IPS-15b (cell line): ENCODE results near the gene SPAM1.
"Not testable (repeated sequence)": the region's sequence is repeated elsewhere in the genome, so short reads cannot be mapped to it uniquely, and the experiment has no call there.

Source experiments
- H3K27me3 ChIP-seq: one replicate; pipeline ENCODE4 v1.6.1; 2013; ENCODE audit warnings: low read length; ENCODE audit not compliant: control insufficient read depth, insufficient read depth
- H3K36me3 ChIP-seq: one replicate; pipeline ENCODE4 v1.6.1; 2013; ENCODE audit warnings: low read length; ENCODE audit not compliant: control insufficient read depth, insufficient read depth
- H3K4me1 ChIP-seq: one replicate; pipeline ENCODE4 v1.6.1; 2013; ENCODE audit warnings: mild to moderate bottlenecking, low read length; ENCODE audit not compliant: control insufficient read depth, insufficient read depth
- H3K4me3 ChIP-seq: one replicate; pipeline ENCODE4 v1.5.1; 2013; ENCODE audit warnings: low read depth, low read length
- H3K9ac ChIP-seq: one replicate; pipeline ENCODE4 v1.6.1; 2013; ENCODE audit warnings: low read depth, mild to moderate bottlenecking, low read length
- H3K9me3 ChIP-seq: one replicate; pipeline ENCODE4 v1.6.1; 2013; ENCODE audit warnings: mild to moderate bottlenecking, low read length; ENCODE audit not compliant: control insufficient read depth, insufficient read depth

SPAM1 gene, protein sequence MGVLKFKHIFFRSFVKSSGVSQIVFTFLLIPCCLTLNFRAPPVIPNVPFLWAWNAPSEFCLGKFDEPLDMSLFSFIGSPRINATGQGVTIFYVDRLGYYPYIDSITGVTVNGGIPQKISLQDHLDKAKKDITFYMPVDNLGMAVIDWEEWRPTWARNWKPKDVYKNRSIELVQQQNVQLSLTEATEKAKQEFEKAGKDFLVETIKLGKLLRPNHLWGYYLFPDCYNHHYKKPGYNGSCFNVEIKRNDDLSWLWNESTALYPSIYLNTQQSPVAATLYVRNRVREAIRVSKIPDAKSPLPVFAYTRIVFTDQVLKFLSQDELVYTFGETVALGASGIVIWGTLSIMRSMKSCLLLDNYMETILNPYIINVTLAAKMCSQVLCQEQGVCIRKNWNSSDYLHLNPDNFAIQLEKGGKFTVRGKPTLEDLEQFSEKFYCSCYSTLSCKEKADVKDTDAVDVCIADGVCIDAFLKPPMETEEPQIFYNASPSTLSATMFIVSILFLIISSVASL

GRCh38 chr7:123924941-123925340 lies at the start of gene SPAM1:
Gene SPAM1 (plus strand): TSS chr7:123925241. CDS start chr7:123953571, 28,330 bp downstream.
- H3K9ac ChIP-seq = no peak within 1 kb of the TSS
- H3K4me3 ChIP-seq = no peak within 1 kb of the TSS
- H3K4me1 ChIP-seq = peaks cover 11% of the 10 kb centered on the region
- no peaks in the 10 kb centered on the region for H3K36me3 ChIP-seq
- H3K9me3 ChIP-seq = no peaks in the 10 kb centered on the region
- no peaks in the 10 kb centered on the region for H3K27me3 ChIP-seq

- no peak overlapping the region for H3K9ac ChIP-seq
- no peak overlapping the region for H3K4me3 ChIP-seq
- H3K27me3 ChIP-seq = no peaks in the 10 kb centered on the region
- H3K36me3 ChIP-seq = no peaks in the 10 kb centered on the region
- H3K4me1 ChIP-seq = peaks cover 3% of the 10 kb centered on the region
- no peaks in the 10 kb centered on the region for H3K9me3 ChIP-seq
Measured at GRCh38 chr7:123876557-123877256, 48.3 kb upstream of the SPAM1 start.

- H3K9me3 ChIP-seq = no peaks in the 10 kb centered on the region
- H3K4me1 ChIP-seq = no peaks in the 10 kb centered on the region
Measured at GRCh38 chr7:123879628-123880027, 45.4 kb upstream of the SPAM1 start.

DNA sequence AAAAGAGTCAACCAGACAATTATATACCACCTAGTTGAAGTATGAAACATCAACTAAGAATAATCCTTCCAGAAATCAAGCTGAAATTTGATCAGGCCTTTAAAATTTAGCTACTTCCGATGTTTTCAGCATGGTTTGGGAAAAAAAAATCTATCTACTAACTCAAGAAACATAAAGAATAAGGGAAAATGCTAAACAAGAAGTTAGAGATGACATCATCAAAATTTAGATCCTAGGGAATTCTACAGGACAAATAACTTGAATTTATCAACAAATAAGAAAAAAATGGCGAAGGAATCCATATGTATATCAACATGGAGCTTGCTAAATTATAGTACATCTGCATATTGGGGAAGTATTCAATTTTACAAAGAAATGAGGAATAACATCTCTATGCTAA lies 43.7 kb upstream of the SPAM1 start:
- no peak overlapping the region for H3K4me3 ChIP-seq

More at GRCh38 chr7:123879628-123880027, 45.4 kb upstream of the SPAM1 start:
- H3K36me3 ChIP-seq = no peaks in the 10 kb centered on the region
- H3K4me3 ChIP-seq = no peak overlapping the region
- H3K9ac ChIP-seq = no peak overlapping the region
- H3K27me3 ChIP-seq = no peaks in the 10 kb centered on the region

GRCh38 chr7:123883154-123883553 lies 41.9 kb upstream of the SPAM1 start:
- Histone ChIP-seq H3K27me3 (no peaks in the 10 kb centered on the region), H3K4me1 (no peaks in the 10 kb centered on the region), H3K4me3 (no peak overlapping the region), H3K36me3 (no peaks in the 10 kb centered on the region), H3K9me3 (no peaks in the 10 kb centered on the region), H3K9ac (no peak overlapping the region)

More for the DNA sequence above, 43.7 kb upstream of the SPAM1 start:
- Histone ChIP-seq H3K4me1 (no peaks in the 10 kb centered on the region), H3K27me3 (no peaks in the 10 kb centered on the region), H3K36me3 (no peaks in the 10 kb centered on the region), H3K9me3 (no peaks in the 10 kb centered on the region), H3K9ac (no peak overlapping the region)

GRCh38 chr7:123888192-123888591 lies 36.8 kb upstream of the SPAM1 start:
- H3K9ac ChIP-seq = no peak overlapping the region
- no peaks in the 10 kb centered on the region for H3K36me3 ChIP-seq
- H3K4me3 ChIP-seq = no peak overlapping the region
- peaks cover 5% of the 10 kb centered on the region for H3K9me3 ChIP-seq
- H3K4me1 ChIP-seq = no peaks in the 10 kb centered on the region
- H3K27me3 ChIP-seq = no peaks in the 10 kb centered on the region

DNA sequence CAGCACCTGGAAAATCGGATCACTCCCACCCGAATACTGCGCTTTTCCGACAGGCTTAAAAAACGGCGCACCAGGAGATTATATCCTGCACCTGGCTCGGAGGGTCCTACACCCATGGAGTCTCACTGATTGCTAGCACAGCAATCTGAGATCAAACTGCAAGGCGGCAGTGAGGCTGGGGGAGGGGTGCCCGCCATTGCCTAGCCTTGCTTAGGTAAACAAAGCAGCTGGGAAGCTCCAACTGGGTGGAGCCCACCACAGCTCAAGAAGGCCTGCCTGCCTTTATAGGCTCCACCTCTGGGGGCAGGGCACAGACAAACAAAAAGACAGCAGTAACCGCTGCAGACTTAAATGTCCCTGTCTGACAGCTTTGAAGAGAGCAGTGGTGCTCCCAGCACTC lies 30.3 kb upstream of the SPAM1 start:
- H3K9me3 ChIP-seq = peaks cover 11% of the 10 kb centered on the region
- not testable (repeated sequence) for H3K36me3 ChIP-seq, H3K27me3 ChIP-seq, H3K4me3 ChIP-seq, H3K4me1 ChIP-seq, H3K9ac ChIP-seq

- H3K36me3 ChIP-seq = no peaks in the 10 kb centered on the region
Measured at GRCh38 chr7:123901101-123901500, 23.9 kb upstream of the SPAM1 start.

DNA sequence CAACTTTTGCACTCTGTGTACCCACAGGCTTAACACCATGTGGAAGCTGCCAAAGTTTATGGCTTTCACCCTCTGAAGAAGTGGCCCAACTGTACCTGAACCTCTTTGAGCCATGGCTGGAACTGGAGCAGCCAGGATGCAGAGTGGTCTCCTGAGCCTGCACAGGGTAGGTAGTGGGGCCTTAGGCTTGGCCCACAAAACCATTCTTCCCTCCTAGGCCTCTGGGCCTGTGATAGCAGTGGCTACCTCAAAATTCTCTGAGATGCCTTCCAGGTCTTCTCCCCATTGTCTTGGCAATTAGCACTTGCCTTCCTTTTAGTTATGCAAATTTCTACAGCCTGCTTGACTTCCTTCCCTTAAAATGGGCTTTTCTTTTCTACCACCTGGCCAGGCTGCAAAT lies 19.3 kb upstream of the SPAM1 start:
- Histone ChIP-seq H3K27me3 (no peaks in the 10 kb centered on the region), H3K9ac (no peak overlapping the region), H3K9me3 (peaks cover 15% of the 10 kb centered on the region), H3K36me3 (no peaks in the 10 kb centered on the region), H3K4me1 (no peaks in the 10 kb centered on the region), H3K4me3 (no peak overlapping the region)

More at GRCh38 chr7:123901101-123901500, 23.9 kb upstream of the SPAM1 start:
- H3K9ac ChIP-seq = no peak overlapping the region
- H3K4me3 ChIP-seq = no peak overlapping the region
- H3K27me3 ChIP-seq = no peaks in the 10 kb centered on the region
- H3K9me3 ChIP-seq = peaks cover 11% of the 10 kb centered on the region
- no peaks in the 10 kb centered on the region for H3K4me1 ChIP-seq

DNA sequence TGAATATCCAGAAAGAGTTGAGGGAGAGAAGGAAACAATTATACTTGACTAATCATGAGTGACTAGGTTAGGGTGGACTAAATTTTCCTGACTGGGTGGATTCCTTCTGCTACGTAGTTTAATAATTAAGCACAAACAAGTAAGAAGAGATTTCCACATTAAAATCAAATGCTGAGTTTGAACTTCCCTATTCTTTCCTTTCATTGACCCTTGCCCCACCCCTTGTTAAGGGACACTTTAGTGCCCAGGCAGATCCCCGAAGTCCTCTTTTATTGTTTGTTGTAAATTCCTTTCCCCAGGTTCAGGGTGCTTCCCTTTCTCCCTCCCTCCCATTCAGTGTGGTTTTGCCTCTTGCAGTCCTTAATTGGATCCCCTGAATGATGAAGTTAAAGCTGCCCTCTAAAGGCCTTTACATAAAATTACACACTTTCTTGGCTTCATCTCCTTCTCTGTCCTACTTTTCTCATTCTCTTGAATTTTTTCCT lies 8.8 kb upstream of the SPAM1 start:
- Histone ChIP-seq H3K9ac (no peak overlapping the region), H3K27me3 (no peaks in the 10 kb centered on the region), H3K36me3 (no peaks in the 10 kb centered on the region), H3K4me3 (no peak overlapping the region), H3K9me3 (no peaks in the 10 kb centered on the region), H3K4me1 (no peaks in the 10 kb centered on the region)

DNA sequence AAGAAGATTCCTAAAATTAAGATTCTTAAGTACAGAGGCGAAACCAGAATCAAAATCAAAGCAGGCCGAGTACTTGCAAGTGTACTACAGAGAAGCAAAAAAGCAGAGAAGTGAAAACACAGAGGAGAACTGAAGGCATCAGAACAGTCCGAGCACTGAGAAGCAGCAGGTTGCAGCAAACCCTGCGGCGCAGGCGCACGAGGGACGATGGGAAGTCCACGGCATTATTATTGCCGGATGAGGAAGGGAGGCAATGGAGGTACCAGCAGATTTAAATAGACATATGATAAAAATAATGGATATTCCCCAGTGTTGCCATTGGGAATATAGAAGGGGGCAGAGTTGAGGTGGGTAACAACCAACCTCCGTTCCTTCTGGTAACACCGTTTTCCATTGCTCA lies 7.2 kb upstream of the SPAM1 start:
- Histone ChIP-seq H3K4me1 (no peaks in the 10 kb centered on the region), H3K9ac (no peak overlapping the region)

More for the DNA sequence above, 7.2 kb upstream of the SPAM1 start:
- H3K4me3 ChIP-seq = no peak overlapping the region
- H3K9me3 ChIP-seq = no peaks in the 10 kb centered on the region
- no peaks in the 10 kb centered on the region for H3K36me3 ChIP-seq
- H3K27me3 ChIP-seq = no peaks in the 10 kb centered on the region
